PC-3 (cell line): ENCODE data around the gene ERFL.

ENCODE experiments used
- CTCF ChIP-seq: fragments of 300-600 bp; sonication (generic); conservative IDR thresholded peaks from 2 replicates; pipeline ENCODE4 v1.5.1; 2017; ENCODE audit warnings: antibody characterized with exemption, low read depth, mild to moderate bottlenecking, low read length
- EZH2 ChIP-seq: fragments of 300-600 bp; sonication (generic); IDR thresholded peaks from one replicate; pipeline ENCODE4 v1.6.1; 2017; ENCODE audit warnings: antibody characterized with exemption, mild to moderate bottlenecking, low read length; ENCODE audit not compliant: unreplicated experiment
- EZH2phosphoT487 ChIP-seq: fragments of 300-600 bp; sonication (generic); IDR thresholded peaks from 2 replicates; pipeline ENCODE4 v1.6.1; 2018; ENCODE audit warnings: mild to moderate bottlenecking, antibody characterized with exemption, low read length, borderline replicate concordance

DNA sequence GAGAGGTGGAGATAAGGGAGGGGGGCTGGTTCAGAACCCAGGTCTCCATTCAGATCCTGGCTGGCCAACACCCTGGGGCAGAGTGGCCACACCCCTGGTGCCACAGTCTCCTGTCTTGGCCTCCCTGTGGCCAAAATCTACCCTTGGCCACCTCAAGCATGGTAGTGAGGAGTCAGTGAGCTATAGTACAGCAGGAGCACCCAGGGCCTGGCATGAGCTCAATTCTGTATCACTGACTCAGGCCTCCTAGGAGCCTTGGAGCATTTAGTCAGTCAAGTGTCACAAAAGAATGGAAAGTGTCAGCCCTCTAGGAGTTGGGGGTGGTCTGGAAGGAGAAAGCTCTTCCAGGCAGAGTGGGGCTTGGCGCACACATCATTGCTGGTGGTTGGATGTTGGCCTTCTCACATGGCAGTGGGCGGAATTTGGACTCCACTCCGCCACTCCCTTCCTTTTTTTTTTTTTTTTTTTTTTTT lies 57.8 kb downstream of the ERFL start:
- TF ChIP-seq CTCF = no peak
- no peak for TF ChIP-seq EZH2
- TF ChIP-seq EZH2phosphoT487 = no peak
